Esophagus squamous epithelium (tissue), 5 donors: ENCODE data around the gene ILDR1. TPM values are rescaled to one million over a fixed set of nuclear protein-coding genes. Genes with fewer than 3 reads are reported as not detected.
"Not testable (repeated sequence)": the region's sequence is repeated elsewhere in the genome, so short reads cannot be mapped to it uniquely, and the experiment has no call there.

Experiments used
- DNase-seq: peaks from one replicate; lab custom pipeline; 2025; lab: John Stamatoyannopoulos, UW
- H3K27ac ChIP-seq, 4 donors: fragments of 200-600 bp; sonication (generic); one replicate each; pipeline ENCODE4 v1.5.1; 2016 to 2019; ENCODE audit warnings: mild to moderate bottlenecking in 1 of 4
- H3K27me3 ChIP-seq, 4 donors: fragments of 200-600 bp; sonication (generic); 1 replicate in 3 of 4; 2 replicates in 1 of 4; pipeline versions ENCODE4 v1.5.1 to v1.6.0; 2017 to 2021; ENCODE audit warnings: antibody characterized with exemption in 1 of 4
- H3K36me3 ChIP-seq, 3 donors: fragments of 200-600 bp; sonication (generic); one replicate each; pipeline ENCODE4 v1.5.1; 2016 to 2019
- H3K4me1 ChIP-seq, 3 donors: fragments of 200-600 bp; sonication (generic); one replicate each; pipeline ENCODE4 v1.5.1; 2017 to 2019
- H3K4me3 ChIP-seq, 4 donors: fragments of 200-600 bp; sonication (generic); 1 replicate in 3 of 4; 2 replicates in 1 of 4; pipeline ENCODE4 v1.5.1; 2016 to 2019; ENCODE audit warnings: mild to moderate bottlenecking in 2 of 4, moderate library complexity in 1 of 4
- H3K9me3 ChIP-seq, 3 donors: fragments of 200-600 bp; sonication (generic); one replicate each; pipeline ENCODE4 v1.5.1; 2016 to 2019
- POLR2A ChIP-seq, 4 donors: fragments of 450-650 bp; IDR thresholded peaks; one replicate each; pipeline ENCODE4 v1.6.1; 2017; ENCODE audit warnings: antibody characterized with exemption in 4 of 4, mild to moderate bottlenecking in 4 of 4, moderate library complexity in 3 of 4
- WGBS, 2 donors: methylation state at CpG; one replicate each; pipeline ENCODE4 v1.1.5; 2018; 5-methylcytosine and 5-hydroxymethylcytosine counted together
- intact Hi-C: fragments of 100-400 bp; cut with DNase I; formaldehyde crosslinking; loops from one replicate; pipeline ENCODE4 v1.15.0; 2022
- total RNA-seq, 4 donors: library from RNA; depleted of rRNA; stranded (reverse); fragments of >200 nt; gene quantifications; one replicate each; pipeline ENCODE4 v1.1.0, GENCODE V29; 2016
- TF ChIP-seq, protein P1 (sequence below), 6 experiments: fragments of 450-650 bp in 4 of 6; fragments of 200-600 bp in 2 of 6; sonication (generic) in 2 of 6; IDR thresholded peaks; one replicate each; pipeline ENCODE4 v1.5.1; 2016 to 2019; ENCODE audit warnings: antibody characterized with exemption in 6 of 6, mild to moderate bottlenecking in 4 of 6, moderate library complexity in 4 of 6
- donor health status: DM: yes; HTN: yes; CAD: no.

The ILDR1 gene
- total RNA-seq, 4 donors from 2014 or later, result 2.3 to 6.0 (median 3.6) TPM

DNA sequence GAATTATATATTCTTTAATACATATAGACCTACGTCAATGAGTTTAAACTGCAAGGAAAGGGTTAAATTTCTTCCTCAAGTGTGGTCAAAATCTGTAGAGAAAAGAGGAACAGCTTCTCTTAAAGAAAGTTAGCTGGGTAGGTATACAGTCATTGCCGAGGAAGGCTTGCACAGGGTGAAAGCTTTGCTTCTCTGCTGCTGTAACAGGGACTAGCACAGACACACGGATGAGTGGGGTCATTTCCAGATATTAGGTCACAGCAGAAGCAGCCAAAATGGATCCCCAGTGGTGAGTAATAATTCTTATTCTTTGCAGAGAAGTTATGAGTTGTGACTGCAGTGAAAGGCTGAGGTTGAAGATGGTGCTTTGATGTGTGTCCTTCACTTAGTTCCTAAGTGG lies 33.2 kb upstream of the ILDR1 start, which contains the start of gene CD86:
TSS of gene CD86 (plus strand) at position 148 of the 400 bp plus-strand sequence. CDS start at position 276, 128 bp downstream.
- no peak for DNase-seq
- WGBS, 2 donors, result 36 to 45% methylated on average over 3 of the region's 3 CpGs
- no peaks in the 10 kb centered on the region for H3K27me3 ChIP-seq
- H3K36me3 ChIP-seq, result no peaks in the 10 kb centered on the region
- TF ChIP-seq, protein P1, sequence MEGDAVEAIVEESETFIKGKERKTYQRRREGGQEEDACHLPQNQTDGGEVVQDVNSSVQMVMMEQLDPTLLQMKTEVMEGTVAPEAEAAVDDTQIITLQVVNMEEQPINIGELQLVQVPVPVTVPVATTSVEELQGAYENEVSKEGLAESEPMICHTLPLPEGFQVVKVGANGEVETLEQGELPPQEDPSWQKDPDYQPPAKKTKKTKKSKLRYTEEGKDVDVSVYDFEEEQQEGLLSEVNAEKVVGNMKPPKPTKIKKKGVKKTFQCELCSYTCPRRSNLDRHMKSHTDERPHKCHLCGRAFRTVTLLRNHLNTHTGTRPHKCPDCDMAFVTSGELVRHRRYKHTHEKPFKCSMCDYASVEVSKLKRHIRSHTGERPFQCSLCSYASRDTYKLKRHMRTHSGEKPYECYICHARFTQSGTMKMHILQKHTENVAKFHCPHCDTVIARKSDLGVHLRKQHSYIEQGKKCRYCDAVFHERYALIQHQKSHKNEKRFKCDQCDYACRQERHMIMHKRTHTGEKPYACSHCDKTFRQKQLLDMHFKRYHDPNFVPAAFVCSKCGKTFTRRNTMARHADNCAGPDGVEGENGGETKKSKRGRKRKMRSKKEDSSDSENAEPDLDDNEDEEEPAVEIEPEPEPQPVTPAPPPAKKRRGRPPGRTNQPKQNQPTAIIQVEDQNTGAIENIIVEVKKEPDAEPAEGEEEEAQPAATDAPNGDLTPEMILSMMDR (IDR thresholded peaks at IDR 0.05), result no peak
- peak in 2 of 4 donors; percentile 37 to 62 for TF ChIP-seq POLR2A (IDR thresholded peaks at IDR 0.05)
- no peaks in the 10 kb centered on the region for H3K4me1 ChIP-seq
- H3K27ac ChIP-seq, result peak within 1 kb of the TSS in 1 of 4 donors; percentile 29
- H3K4me3 ChIP-seq, result peak within 1 kb of the TSS in 2 of 4 donors; percentile 17 to 27
- H3K9me3 ChIP-seq, result no peaks in the 10 kb centered on the region
- intact Hi-C loops, result no loop called here

DNA sequence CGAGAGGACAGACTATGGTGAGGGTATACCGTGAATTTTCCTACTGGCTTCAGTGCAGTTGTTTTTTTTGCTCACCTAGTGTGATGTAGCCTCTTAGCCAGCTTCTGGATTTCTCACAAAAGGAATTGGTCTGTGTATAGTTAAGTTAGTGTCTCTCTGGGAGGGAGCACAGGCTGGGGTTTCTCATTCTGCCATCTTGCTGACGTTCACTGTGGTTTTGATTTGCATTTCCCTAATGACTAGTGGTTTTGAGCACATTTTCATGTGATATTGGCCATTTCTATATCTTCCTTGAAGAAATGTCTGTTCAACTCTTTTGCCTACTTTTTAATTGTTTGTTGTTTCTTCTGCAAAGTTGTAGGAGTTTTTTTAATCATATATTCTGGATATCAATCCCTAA lies 30.9 kb upstream of the ILDR1 start:
- no peak overlapping the region for H3K4me3 ChIP-seq
- H3K4me1 ChIP-seq, result no peaks in the 10 kb centered on the region
- TF ChIP-seq POLR2A (IDR thresholded peaks at IDR 0.05), result no peak
- TF ChIP-seq, protein P1 (IDR thresholded peaks at IDR 0.05), result no peak
- whole genome bisulfite sequencing, 2 donors, result 66 to 85% methylated on average over 3 of the region's 3 CpGs
- DNase-seq, result no peak
- H3K27me3 ChIP-seq, result no peaks in the 10 kb centered on the region
- H3K9me3 ChIP-seq, result no peaks in the 10 kb centered on the region
- intact Hi-C loops, result no loop called here
- H3K36me3 ChIP-seq, result no peaks in the 10 kb centered on the region
- no peak overlapping the region for H3K27ac ChIP-seq

DNA sequence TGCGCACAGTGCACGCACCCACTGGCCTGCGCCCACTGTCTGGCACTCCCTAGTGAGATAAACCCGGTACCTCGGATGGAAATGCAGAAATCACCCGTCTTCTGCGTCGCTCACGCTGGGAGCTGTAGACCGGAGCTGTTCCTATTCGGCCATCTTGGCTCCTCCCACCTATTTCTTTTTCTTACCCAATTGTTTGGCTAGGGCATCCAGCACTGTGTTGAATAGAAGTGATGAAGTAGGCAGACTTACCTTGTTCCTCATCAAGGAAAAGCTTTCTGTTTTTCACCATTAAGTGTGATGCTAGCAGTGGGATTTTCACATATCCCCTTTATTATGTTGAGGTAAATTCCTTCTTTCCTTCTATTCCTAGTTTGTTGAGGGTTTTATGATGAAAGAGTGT lies 25.7 kb upstream of the ILDR1 start:
- H3K4me3 ChIP-seq, H3K9me3 ChIP-seq, intact Hi-C loops, H3K27ac ChIP-seq, H3K4me1 ChIP-seq, DNase-seq, H3K27me3 ChIP-seq, H3K36me3 ChIP-seq: not testable (repeated sequence)
- 89% methylated on average over 6 of the region's 11 CpGs; no CpG with 5 or more reads in 1 of the 2 donors for WGBS, 2 donors

DNA sequence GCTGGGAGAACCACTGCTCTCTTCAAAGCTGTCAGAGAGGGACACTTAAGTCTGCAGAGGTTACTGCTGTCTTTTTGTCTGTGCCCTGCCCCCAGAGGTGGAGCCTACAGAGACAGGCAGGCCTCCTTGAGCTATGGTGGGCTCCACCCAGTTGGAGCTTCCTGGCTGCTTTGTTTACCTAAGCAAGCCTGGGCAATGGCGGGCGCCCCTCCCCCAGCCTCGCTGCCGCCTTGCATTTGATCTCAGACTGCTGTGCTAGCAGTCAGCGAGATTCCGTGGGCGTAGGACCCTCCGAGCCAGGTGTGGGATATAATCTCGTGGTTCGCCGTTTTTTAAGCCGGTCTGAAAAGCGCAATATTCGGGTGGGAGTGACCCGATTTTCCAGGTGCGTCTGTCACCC lies 25.2 kb upstream of the ILDR1 start:
- H3K9me3 ChIP-seq, H3K27ac ChIP-seq, H3K27me3 ChIP-seq, H3K4me3 ChIP-seq, intact Hi-C loops, DNase-seq, H3K4me1 ChIP-seq, H3K36me3 ChIP-seq: not testable (repeated sequence)
- no CpG with 5 or more reads among the region's 16 CpGs for WGBS, 2 donors

DNA sequence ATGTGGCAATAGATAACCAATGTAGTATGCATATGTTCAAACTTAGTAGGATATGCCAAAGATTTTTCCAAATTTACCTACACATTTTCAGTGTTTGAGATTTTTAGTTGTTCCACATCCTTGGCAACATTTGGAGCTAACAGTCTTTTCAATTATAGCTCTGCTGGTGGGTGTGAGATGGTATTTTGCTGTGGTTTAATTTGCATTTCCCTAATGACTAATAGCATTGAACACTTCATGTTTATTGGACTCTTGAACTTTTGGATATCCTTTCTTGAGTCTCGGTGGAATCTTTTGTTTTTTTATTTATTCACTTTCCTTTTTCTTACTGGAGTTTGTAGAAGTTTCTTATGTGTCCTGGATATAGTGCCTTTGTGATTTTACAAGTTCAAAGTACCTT lies 11.0 kb upstream of the ILDR1 start:
- H3K4me1 ChIP-seq, result no peaks in the 10 kb centered on the region
- no peak for DNase-seq
- WGBS, 2 donors, result 13 to 40% methylated on average over 1 of the region's 1 CpG
- TF ChIP-seq, protein P1 (IDR thresholded peaks at IDR 0.05), result no peak
- no peak for TF ChIP-seq POLR2A (IDR thresholded peaks at IDR 0.05)
- no peaks in the 10 kb centered on the region for H3K27me3 ChIP-seq
- intact Hi-C loops, result no loop called here
- H3K9me3 ChIP-seq, result peaks cover 0 to 18% (median 10%) of the 10 kb centered on the region in 3 donors
- no peak overlapping the region for H3K4me3 ChIP-seq
- no peaks in the 10 kb centered on the region for H3K36me3 ChIP-seq
- no peak overlapping the region for H3K27ac ChIP-seq

DNA sequence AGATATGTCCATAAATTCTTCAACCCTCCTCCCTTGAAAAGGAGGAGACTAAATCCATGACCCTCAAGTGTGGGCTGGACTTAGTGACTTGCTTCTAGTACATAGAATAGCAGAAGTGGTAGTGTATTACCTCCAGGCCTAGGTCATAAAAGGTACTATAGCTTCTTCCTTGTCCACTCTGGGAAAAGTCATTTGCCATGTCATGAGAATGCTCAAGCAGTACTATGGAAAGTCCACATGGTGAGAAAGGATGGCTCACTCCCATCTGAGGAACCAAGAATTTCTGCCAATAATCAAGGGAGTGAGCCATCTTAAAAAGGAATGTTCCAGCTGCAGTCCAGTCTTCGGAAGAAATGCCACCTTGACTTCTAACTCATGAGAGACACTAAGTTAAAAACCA lies 10.5 kb upstream of the ILDR1 start:
- no peak for DNase-seq
- intact Hi-C loops, result no loop called here
- H3K9me3 ChIP-seq, result peaks cover 0 to 16% (median 10%) of the 10 kb centered on the region in 3 donors
- no peaks in the 10 kb centered on the region for H3K27me3 ChIP-seq
- no peak overlapping the region for H3K27ac ChIP-seq
- H3K36me3 ChIP-seq, result no peaks in the 10 kb centered on the region
- WGBS, 2 donors, result 89 to 100% methylated on average over 1 of the region's 1 CpG
- H3K4me1 ChIP-seq, result no peaks in the 10 kb centered on the region
- no peak overlapping the region for H3K4me3 ChIP-seq
- TF ChIP-seq, protein P1 (IDR thresholded peaks at IDR 0.05), result no peak
- TF ChIP-seq POLR2A (IDR thresholded peaks at IDR 0.05), result no peak
